SK-N-SH treated with all-trans-retinoic acid at 6 μM for 48 hours (cell line): ENCODE measurements around the gene ESF1.

Experiments
- ARNTL ChIP-seq: fragments of 450-650 bp; formaldehyde crosslinking; IDR thresholded peaks from 2 replicates; pipeline ENCODE4 v1.5.0; 2020; ENCODE audit warnings: low read depth, mild to moderate bottlenecking, moderate library complexity, borderline replicate concordance
- GLIS3 ChIP-seq: fragments of 250-450 bp; sonication (Bioruptor Pico); IDR thresholded peaks from 2 replicates; pipeline ENCODE4 v1.5.0; 2020; ENCODE audit warnings: mild to moderate bottlenecking, moderate library complexity
- OSR1 ChIP-seq: fragments of 250-450 bp; sonication (Bioruptor Pico); IDR thresholded peaks from 2 replicates; pipeline ENCODE4 v1.8.0; 2022; ENCODE audit warnings: moderate library complexity, mild to moderate bottlenecking, inconsistent platforms
- PATZ1 ChIP-seq: fragments of 250-450 bp; sonication (Bioruptor Pico); IDR thresholded peaks from 2 replicates; pipeline ENCODE4 v1.8.0; 2020; ENCODE audit warnings: mild to moderate bottlenecking, moderate library complexity, borderline replicate concordance
- POU6F1 ChIP-seq: fragments of 250-450 bp; sonication (Bioruptor Pico); IDR thresholded peaks from 2 replicates; pipeline ENCODE4 v1.8.0; 2021; ENCODE audit warnings: low read depth, mild to moderate bottlenecking, moderate library complexity, borderline replicate concordance
- RARB ChIP-seq: fragments of 250-450 bp; sonication (Bioruptor Pico); IDR thresholded peaks from 2 replicates; pipeline ENCODE4 v1.8.0; 2021; ENCODE audit warnings: mild to moderate bottlenecking, moderate library complexity
- TCF4 ChIP-seq: fragments of 250-450 bp; sonication (Bioruptor Pico); IDR thresholded peaks from 2 replicates; pipeline ENCODE4 v1.8.0; 2021; ENCODE audit warnings: mild to moderate bottlenecking, moderate library complexity, borderline replicate concordance
- TSHZ2 ChIP-seq: fragments of 250-450 bp; sonication (Bioruptor Pico); IDR thresholded peaks from 2 replicates; pipeline ENCODE4 v1.5.0; 2020; ENCODE audit warnings: mild to moderate bottlenecking, moderate library complexity
- ZC3H10 ChIP-seq: fragments of 250-450 bp; sonication (Bioruptor Pico); IDR thresholded peaks from 2 replicates; pipeline ENCODE4 v1.5.1; 2021; ENCODE audit warnings: mild to moderate bottlenecking, moderate library complexity
- ZFP3 ChIP-seq: fragments of 250-450 bp; sonication (Bioruptor Pico); IDR thresholded peaks from 2 replicates; pipeline ENCODE4 v1.5.0; 2020; ENCODE audit warnings: mild to moderate bottlenecking, moderate library complexity
- ZFP30 ChIP-seq: fragments of 450-650 bp; formaldehyde crosslinking; IDR thresholded peaks from 2 replicates; pipeline ENCODE4 v1.5.0; 2022; ENCODE audit warnings: mild to moderate bottlenecking, moderate library complexity
- ZNF8 ChIP-seq: fragments of 450-650 bp; formaldehyde crosslinking; IDR thresholded peaks from 2 replicates; pipeline ENCODE4 v1.5.0; 2020; ENCODE audit warnings: mild to moderate bottlenecking, moderate library complexity

GRCh38 chr20:13665709-13666395, 118.9 kb downstream of the ESF1 start:
- no peak for TF ChIP-seq RARB
- no peak for TF ChIP-seq TSHZ2 (CRISPR knock-in tag)
- no peak for TF ChIP-seq PATZ1 (CRISPR knock-in tag)
- no peak for TF ChIP-seq GLIS3 (CRISPR knock-in tag)
- TF ChIP-seq OSR1: no peak
- no peak for TF ChIP-seq TCF4 (CRISPR knock-in tag)
- no peak for TF ChIP-seq POU6F1 (CRISPR knock-in tag)
- no peak for TF ChIP-seq ZFP30 (CRISPR knock-in tag)
- TF ChIP-seq ARNTL: no peak
- TF ChIP-seq ZFP3 (CRISPR knock-in tag): no peak
- no peak for TF ChIP-seq ZC3H10 (CRISPR knock-in tag)
- TF ChIP-seq ZNF8 (CRISPR knock-in tag): no peak
